KOPT-K1 (cell line): ENCODE data around the gene OXCT2.

Experiments used
- H3K27ac ChIP-seq: fragments of 200-600 bp; sonication (generic); 2 replicates; pipeline ENCODE4 v1.5.1; 2016; ENCODE audit warnings: antibody characterized with exemption, mild to moderate bottlenecking, low read depth, low read length; ENCODE audit not compliant: poor library complexity, severe bottlenecking
- H3K36me3 ChIP-seq: fragments of 200-600 bp; sonication (generic); 2 replicates; pipeline ENCODE4 v1.5.1; 2017; ENCODE audit warnings: antibody characterized with exemption, mild to moderate bottlenecking, low read length, moderate library complexity; ENCODE audit not compliant: insufficient read depth
- H3K9me3 ChIP-seq: fragments of 200-600 bp; sonication (generic); 2 replicates; pipeline ENCODE4 v1.5.1; 2017; ENCODE audit warnings: antibody characterized with exemption, low read length, mild to moderate bottlenecking; ENCODE audit not compliant: insufficient read depth, poor library complexity, severe bottlenecking

Gene OXCT2

GRCh38 chr1:39737546-39738169 lies 33.5 kb downstream of the OXCT2 start:
- Histone ChIP-seq H3K36me3 (peaks cover 26% of the 10 kb centered on the region), H3K27ac (no peak overlapping the region), H3K9me3 (no peaks in the 10 kb centered on the region)

GRCh38 chr1:39735731-39736130 lies 35.4 kb downstream of the OXCT2 start:
- H3K36me3 ChIP-seq, result peaks cover 9% of the 10 kb centered on the region
- H3K27ac ChIP-seq, result no peak overlapping the region
- no peaks in the 10 kb centered on the region for H3K9me3 ChIP-seq

- Histone ChIP-seq H3K36me3 (no peaks in the 10 kb centered on the region), H3K9me3 (no peaks in the 10 kb centered on the region), H3K27ac (no peak overlapping the region)
These were observed 38.0 kb downstream of the OXCT2 start for GRCh38 chr1:39733161-39733560.

GRCh38 chr1:39732730-39733129 lies 38.4 kb downstream of the OXCT2 start:
- Histone ChIP-seq H3K27ac (no peak overlapping the region), H3K36me3 (no peaks in the 10 kb centered on the region), H3K9me3 (no peaks in the 10 kb centered on the region)

- Histone ChIP-seq H3K36me3 (no peaks in the 10 kb centered on the region), H3K27ac (no peak overlapping the region), H3K9me3 (no peaks in the 10 kb centered on the region)
These were observed 41.3 kb downstream of the OXCT2 start for GRCh38 chr1:39729842-39730241.

GRCh38 chr1:39729030-39729429 lies 42.1 kb downstream of the OXCT2 start:
- Histone ChIP-seq H3K9me3 (no peaks in the 10 kb centered on the region), H3K27ac (no peak overlapping the region)

GRCh38 chr1:39727932-39728317 lies 43.2 kb downstream of the OXCT2 start:
- Histone ChIP-seq H3K36me3 (no peaks in the 10 kb centered on the region), H3K9me3 (no peaks in the 10 kb centered on the region), H3K27ac (no peak overlapping the region)

More at GRCh38 chr1:39729030-39729429, 42.1 kb downstream of the OXCT2 start:
- H3K36me3 ChIP-seq, result no peaks in the 10 kb centered on the region

- Histone ChIP-seq H3K9me3 (no peaks in the 10 kb centered on the region), H3K36me3 (no peaks in the 10 kb centered on the region), H3K27ac (no peak overlapping the region)
These were observed 43.8 kb downstream of the OXCT2 start for GRCh38 chr1:39727221-39727931.

GRCh38 chr1:39726600-39726999 lies 44.5 kb downstream of the OXCT2 start:
- no peaks in the 10 kb centered on the region for H3K36me3 ChIP-seq
- H3K9me3 ChIP-seq, result no peaks in the 10 kb centered on the region
- no peak overlapping the region for H3K27ac ChIP-seq

GRCh38 chr1:39722495-39722894 lies 48.7 kb downstream of the OXCT2 start:
- no peak overlapping the region for H3K27ac ChIP-seq
- H3K9me3 ChIP-seq, result no peaks in the 10 kb centered on the region
- H3K36me3 ChIP-seq, result no peaks in the 10 kb centered on the region

- Histone ChIP-seq H3K36me3 (no peaks in the 10 kb centered on the region), H3K9me3 (no peaks in the 10 kb centered on the region), H3K27ac (no peak overlapping the region)
These were observed 49.5 kb downstream of the OXCT2 start for GRCh38 chr1:39721664-39722063.

- Histone ChIP-seq H3K27ac (no peak overlapping the region), H3K9me3 (no peaks in the 10 kb centered on the region), H3K36me3 (no peaks in the 10 kb centered on the region)
These were observed 50.8 kb downstream of the OXCT2 start for GRCh38 chr1:39720094-39720999.
